Right cardiac atrium (tissue), 5 donors: ENCODE results near the gene OR1F1. TPM values are rescaled to one million over a fixed set of nuclear protein-coding genes. Genes with fewer than 3 reads are reported as not detected.

Experiments used
- ATAC-seq, 2 donors: fragments of 200-7000 bp; cut with Tn5 transposase; one replicate each; pipeline versions ENCODE4 v1.8.0 to v1.9.1; 2020; ENCODE audit warnings: moderate library complexity in 2 of 2, mild to moderate bottlenecking in 1 of 2
- DNase-seq, 3 donors: peaks; one replicate each; pipeline ENCODE4 v3.0.0-alpha.2; 2020
- H3K27ac ChIP-seq: one replicate; pipeline ENCODE4 v1.5.1; 2013; ENCODE audit warnings: mild to moderate bottlenecking, low read length, control low read depth, moderate library complexity
- H3K27me3 ChIP-seq: one replicate; pipeline ENCODE4 v1.6.1; 2013; ENCODE audit not compliant: control insufficient read depth, insufficient read depth
- H3K4me1 ChIP-seq: one replicate; pipeline ENCODE4 v1.6.1; 2013; ENCODE audit warnings: low read length; ENCODE audit not compliant: control insufficient read depth, insufficient read depth
- H3K4me3 ChIP-seq: one replicate; pipeline ENCODE4 v1.5.1; 2013; ENCODE audit warnings: low read length, control low read depth
- H3K9me3 ChIP-seq: one replicate; pipeline ENCODE4 v1.6.1; 2013; ENCODE audit warnings: low read length; ENCODE audit not compliant: control insufficient read depth
- WGBS: extraction: QIAGEN DNeasy Blood & Tissue Kit; methylation state at CpG from one replicate; pipeline ENCODE4 v1.1.7; 2013; 5-methylcytosine and 5-hydroxymethylcytosine counted together
- intact Hi-C, 4 donors: fragments of 100-400 bp; cut with DNase I; formaldehyde crosslinking; loops; one replicate each; pipeline versions ENCODE4 v1.11.0 to v1.14.0; 2022 to 2023
- polyA plus RNA-seq: library from polyadenylated mRNA; stranded (reverse); fragments of 200-250 nt; gene quantifications from one replicate; pipeline ENCODE4 v1.2.3, GENCODE V29; 2013
- total RNA-seq, 4 donors: library from RNA; stranded (reverse); fragmentation: NEBNext Ultra II Directional; extraction: Animal tissue kit (Norgen Biotek cat#: 25700); gene quantifications; one replicate each; pipeline ENCODE4 v1.2.1, GENCODE V29; 2021
- donor health status: healthy with polysubstance abuse.
- donor health status: DM: no; HTN: yes; CAD: no.
- donor health status: DM: no; HTN: no; CAD: no.
- donor health status: DM: no; HTN: yes; CAD: no; lungs with severe emphysema.
- donor health status: DM: yes; HTN: yes; CAD: no.

OR1F1 gene
- total and polyA plus RNA-seq, 5 donors, result not detected

DNA sequence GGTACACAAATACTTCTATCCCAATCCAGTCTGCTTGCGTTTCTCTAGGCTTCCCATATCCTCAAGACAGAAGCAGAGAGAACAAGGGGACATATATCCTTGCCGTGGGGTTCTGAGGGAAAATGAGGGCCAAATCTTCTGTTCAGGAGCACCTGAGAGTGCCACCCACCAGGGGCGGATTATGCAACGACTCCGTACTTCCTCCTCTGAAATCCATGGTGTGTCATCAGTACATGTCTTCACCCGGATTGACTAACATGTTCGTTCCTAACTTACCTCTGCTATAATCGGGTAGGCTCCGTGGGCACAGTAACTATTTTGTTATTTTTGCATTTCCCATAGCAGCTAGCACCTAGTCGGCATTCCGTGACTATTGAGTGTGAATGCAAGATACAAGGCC is 54.7 kb downstream of the OR1F1 start:
- H3K9me3 ChIP-seq, result no peaks in the 10 kb centered on the region
- intact Hi-C loops, result no loop called here
- WGBS, result 85% methylated on average over 11 of the region's 11 CpGs
- H3K27ac ChIP-seq, result no peak overlapping the region
- no peaks in the 10 kb centered on the region for H3K27me3 ChIP-seq
- ATAC-seq, result no peak
- no peak overlapping the region for H3K4me3 ChIP-seq
- no peak for DNase-seq
- no peaks in the 10 kb centered on the region for H3K4me1 ChIP-seq

DNA sequence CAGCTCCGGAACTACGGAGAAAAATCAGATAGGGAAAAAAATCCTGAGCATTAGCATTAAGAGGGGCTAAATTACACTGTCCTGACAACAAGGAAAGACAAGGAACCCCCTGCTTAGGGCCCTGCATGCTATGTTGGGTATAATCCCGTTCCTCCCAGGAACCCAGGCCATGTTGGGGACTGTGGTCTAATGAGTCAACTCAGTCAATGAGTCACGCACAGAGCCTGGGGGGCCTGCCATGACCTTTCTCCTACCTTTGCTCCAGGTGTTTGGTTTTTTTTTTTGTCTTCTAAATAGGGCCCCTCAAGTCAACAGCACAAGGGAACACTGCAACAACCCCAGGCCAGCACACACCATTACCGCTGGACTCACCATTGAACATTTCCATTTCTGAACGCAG is 55.9 kb downstream of the OR1F1 start:
- Histone ChIP-seq H3K4me3 (no peak overlapping the region), H3K27ac (no peak overlapping the region), H3K27me3 (no peaks in the 10 kb centered on the region), H3K9me3 (no peaks in the 10 kb centered on the region), H3K4me1 (no peaks in the 10 kb centered on the region)
- WGBS, result 69% methylated on average over 6 of the region's 6 CpGs
- no peak for ATAC-seq
- DNase-seq, result no peak
- intact Hi-C loops, result no loop called here

DNA sequence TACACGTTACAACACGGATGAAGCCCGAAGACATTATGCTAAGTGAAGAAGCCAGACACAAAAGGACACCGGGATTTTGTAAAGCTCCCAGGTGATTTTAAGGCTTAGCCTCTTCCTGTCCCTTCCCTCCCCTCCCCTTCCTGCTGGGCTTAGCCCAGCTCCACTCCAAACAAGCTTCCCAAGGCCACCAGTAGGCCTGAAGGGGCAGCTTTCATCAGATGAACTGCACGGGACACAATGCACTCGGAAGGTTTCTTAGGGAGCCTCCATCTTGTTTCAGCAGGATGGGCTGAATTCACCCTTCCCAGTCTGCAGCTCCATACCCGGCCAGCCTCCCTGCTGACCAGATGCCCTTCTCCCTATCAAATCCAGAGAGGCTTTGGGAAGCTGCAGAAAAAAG is 58.0 kb downstream of the OR1F1 start:
- intact Hi-C loops, result no loop called here
- H3K9me3 ChIP-seq, result no peaks in the 10 kb centered on the region
- H3K27me3 ChIP-seq, result no peaks in the 10 kb centered on the region
- H3K4me3 ChIP-seq, result no peak overlapping the region
- ATAC-seq, result no peak
- no peak for DNase-seq
- H3K27ac ChIP-seq, result no peak overlapping the region
- WGBS, result 77% methylated on average over 7 of the region's 7 CpGs
- H3K4me1 ChIP-seq, result no peaks in the 10 kb centered on the region

DNA sequence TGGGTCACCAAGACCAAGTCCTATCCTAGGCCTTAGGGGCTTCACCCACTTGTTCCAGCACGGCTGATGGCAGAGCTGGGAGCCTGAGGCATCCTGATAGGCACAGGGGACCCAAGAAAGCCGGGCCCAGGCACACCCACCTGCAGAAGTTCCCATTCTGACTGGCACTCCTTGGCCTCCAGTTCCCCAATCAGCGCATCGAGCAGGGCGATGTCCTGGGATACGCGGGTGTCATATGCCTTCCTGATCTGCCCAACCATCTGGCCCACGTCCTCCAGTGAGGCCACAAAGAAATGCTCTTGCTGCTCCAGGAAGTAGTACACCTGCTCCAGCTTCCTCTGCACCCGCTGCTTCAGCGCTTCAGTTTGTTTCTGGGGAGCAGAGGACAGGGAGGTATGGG is 58.9 kb downstream of the OR1F1 start:
- no peak overlapping the region for H3K4me3 ChIP-seq
- H3K4me1 ChIP-seq, result no peaks in the 10 kb centered on the region
- ATAC-seq, result no peak
- no peaks in the 10 kb centered on the region for H3K27me3 ChIP-seq
- 81% methylated on average over 10 of the region's 10 CpGs for WGBS
- no peak overlapping the region for H3K27ac ChIP-seq
- no peak for DNase-seq
- intact Hi-C loops, result no loop called here
- H3K9me3 ChIP-seq, result no peaks in the 10 kb centered on the region

DNA sequence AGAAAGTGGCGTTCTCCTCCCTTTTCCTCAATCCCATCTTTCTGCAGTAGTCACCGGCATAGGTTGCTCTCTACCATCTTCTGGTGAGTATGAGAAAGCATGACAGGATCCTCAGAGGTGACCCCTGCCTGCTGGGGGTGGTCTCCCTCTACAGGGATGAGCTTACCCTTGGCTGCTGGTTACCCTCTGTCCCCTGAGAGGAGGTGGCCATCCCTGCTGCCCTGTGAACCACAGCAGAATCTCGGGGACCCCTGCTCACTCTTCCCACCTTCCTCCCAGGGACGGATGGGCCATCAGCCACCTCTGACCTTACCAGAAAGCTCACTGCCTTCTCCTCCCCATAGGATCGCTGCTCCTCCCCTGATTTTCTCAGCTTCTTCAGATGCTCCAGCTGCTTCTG is 60.6 kb downstream of the OR1F1 start:
- ATAC-seq, result no peak
- H3K27me3 ChIP-seq, result no peaks in the 10 kb centered on the region
- no peak overlapping the region for H3K27ac ChIP-seq
- no peaks in the 10 kb centered on the region for H3K4me1 ChIP-seq
- no peak for DNase-seq
- no peak overlapping the region for H3K4me3 ChIP-seq
- WGBS, result 72% methylated on average over 5 of the region's 5 CpGs
- H3K9me3 ChIP-seq, result no peaks in the 10 kb centered on the region
- intact Hi-C loops, result no loop called here

DNA sequence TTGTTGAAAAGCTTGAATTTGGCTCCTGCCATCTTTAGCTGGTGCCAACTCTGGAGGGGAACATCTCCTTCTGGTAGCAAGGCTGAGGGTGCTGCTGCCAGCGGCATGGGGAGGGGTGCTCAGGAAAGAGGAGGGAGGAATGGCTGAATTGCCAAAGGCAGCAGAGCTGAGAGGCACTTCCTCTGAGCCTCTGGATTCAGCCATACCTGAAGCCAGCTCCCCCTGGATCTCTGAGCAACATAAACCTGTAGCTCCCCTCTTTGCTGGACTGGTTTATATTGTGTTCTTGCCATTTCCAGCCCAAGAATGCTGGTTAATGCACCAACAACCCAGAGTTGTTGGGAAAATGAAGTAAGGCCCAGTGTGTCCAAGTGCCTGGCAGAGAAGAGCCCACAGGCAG is 61.0 kb downstream of the OR1F1 start:
- Histone ChIP-seq H3K9me3 (no peaks in the 10 kb centered on the region), H3K4me1 (no peaks in the 10 kb centered on the region), H3K27me3 (no peaks in the 10 kb centered on the region), H3K27ac (no peak overlapping the region), H3K4me3 (no peak overlapping the region)
- ATAC-seq (no peak), DNase-seq (no peak)
- WGBS, result 75% methylated on average over 1 of the region's 1 CpG
- intact Hi-C loops, result no loop called here

DNA sequence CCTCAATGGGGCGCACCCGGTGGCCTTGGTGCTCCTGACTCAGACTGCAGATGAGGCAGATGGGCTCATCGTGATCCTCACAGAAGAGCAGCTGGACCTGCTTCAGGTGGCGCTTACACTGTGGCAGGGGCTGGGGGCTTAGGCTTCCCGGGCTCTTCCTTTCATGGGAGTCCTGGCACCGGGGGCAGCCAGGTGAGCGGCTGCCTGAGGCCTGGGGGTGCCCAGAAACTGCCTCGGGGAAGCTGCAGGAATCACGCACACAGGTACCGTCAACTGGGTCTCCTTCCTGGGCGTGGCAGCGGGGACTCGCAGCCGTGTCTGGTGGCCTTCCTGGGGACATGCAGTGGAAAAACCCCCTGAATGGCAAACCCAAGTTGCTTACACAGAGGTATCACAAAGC is 61.4 kb downstream of the OR1F1 start:
- WGBS, result 88% methylated on average over 14 of the region's 14 CpGs
- ATAC-seq, result no peak

DNA sequence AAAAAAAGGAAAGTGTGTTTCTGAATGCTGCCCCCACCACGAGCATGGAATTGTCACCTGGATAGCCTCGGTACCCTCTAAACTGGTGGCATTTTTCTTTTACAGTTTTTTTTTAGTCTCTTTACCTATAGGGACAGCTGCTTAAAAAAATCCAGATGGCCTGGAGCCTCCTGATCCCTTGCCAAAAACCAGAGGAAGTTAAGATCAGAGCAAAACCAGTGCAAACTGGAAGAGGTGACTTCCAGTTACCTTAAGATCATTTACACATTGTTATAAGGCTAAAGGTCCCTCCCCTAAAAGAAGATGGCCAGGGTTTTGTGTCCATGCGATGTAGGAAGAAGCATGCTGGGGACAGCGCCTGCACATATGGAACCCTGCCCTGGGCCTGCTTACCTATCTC is 65.0 kb downstream of the OR1F1 start:
- no peaks in the 10 kb centered on the region for H3K9me3 ChIP-seq
- H3K27me3 ChIP-seq, result no peaks in the 10 kb centered on the region
- intact Hi-C loops, result no loop called here
- ATAC-seq (no peak), DNase-seq (no peak)
- no peak overlapping the region for H3K27ac ChIP-seq
- no peaks in the 10 kb centered on the region for H3K4me1 ChIP-seq
- H3K4me3 ChIP-seq, result no peak overlapping the region
- WGBS, result 71% methylated on average over 4 of the region's 4 CpGs

More for the DNA sequence above, 61.4 kb downstream of the OR1F1 start:
- DNase-seq, result no peak
- H3K4me1 ChIP-seq, result no peaks in the 10 kb centered on the region
- H3K27me3 ChIP-seq, result no peaks in the 10 kb centered on the region
- H3K4me3 ChIP-seq, result no peak overlapping the region
- no peak overlapping the region for H3K27ac ChIP-seq
- no peaks in the 10 kb centered on the region for H3K9me3 ChIP-seq
- intact Hi-C loops, result no loop called here

DNA sequence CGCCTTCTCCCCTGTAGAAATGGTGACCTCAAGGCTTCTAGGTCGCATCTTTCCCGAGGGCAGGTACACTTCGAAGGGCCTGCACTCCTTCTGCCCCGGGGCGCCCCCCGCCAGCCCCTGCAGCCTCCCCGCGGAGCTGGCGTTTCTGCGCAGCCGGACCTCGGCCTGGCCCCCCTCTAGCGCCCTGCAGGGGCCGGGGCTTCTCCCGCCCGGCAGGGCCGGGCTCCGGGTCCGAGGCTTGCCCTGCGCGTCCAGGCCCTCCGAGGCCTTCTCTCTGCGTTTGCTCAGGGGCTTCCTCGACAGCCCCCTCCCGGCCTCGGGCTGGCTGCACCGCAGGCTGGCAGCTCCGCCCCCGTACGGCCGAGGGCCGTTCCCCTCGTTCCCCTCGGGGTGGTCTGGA is 66.3 kb downstream of the OR1F1 start:
- 44% methylated on average over 35 of the region's 35 CpGs for WGBS
- no peaks in the 10 kb centered on the region for H3K4me1 ChIP-seq
- no peak overlapping the region for H3K27ac ChIP-seq
- no peak for DNase-seq
- no peaks in the 10 kb centered on the region for H3K27me3 ChIP-seq
- no peaks in the 10 kb centered on the region for H3K9me3 ChIP-seq
- no peak overlapping the region for H3K4me3 ChIP-seq
- intact Hi-C loops, result no loop called here
- no peak for ATAC-seq

Other genes with a start within 250 kb of the OR1F1 start
- gene KREMEN2, start 223.9 kb upstream of the OR1F1 start, total RNA-seq, result not detected
- not detected for gene KREMEN2, start 223.9 kb upstream of the OR1F1 start, polyA plus RNA-seq
- gene PAQR4, start 218.9 kb upstream of the OR1F1 start, total RNA-seq, result 1 to 10 TPM; 4.0 to 8.8 (median 5.5) TPM
- gene PAQR4, start 218.9 kb upstream of the OR1F1 start, polyA plus RNA-seq, result 10.3 TPM
- gene PKMYT1, start 207.8 kb upstream of the OR1F1 start, total RNA-seq, result 1 to 10 TPM in 2 of 4 donors, not detected in 2; 1.1 to 2.1 TPM
- gene PKMYT1, start 207.8 kb upstream of the OR1F1 start, polyA plus RNA-seq, result 2.1 TPM
- gene CLDN9, start 175.3 kb upstream of the OR1F1 start, total RNA-seq, result under 1 TPM; 0.14 to 0.46 (median 0.25) TPM
- gene CLDN9, start 175.3 kb upstream of the OR1F1 start, polyA plus RNA-seq, result 0.41 TPM
- not detected for gene CLDN6, start 170.0 kb upstream of the OR1F1 start, total RNA-seq
- not detected for gene CLDN6, start 170.0 kb upstream of the OR1F1 start, polyA plus RNA-seq
- 10 to 100 TPM; 13.8 to 50.8 (median 28.0) TPM for gene TNFRSF12A, start 167.8 kb upstream of the OR1F1 start, total RNA-seq
- 94.7 TPM for gene TNFRSF12A, start 167.8 kb upstream of the OR1F1 start, polyA plus RNA-seq
- 10 to 100 TPM; 43.7 to 80.5 (median 64.6) TPM for gene HCFC1R1, start 164.3 kb upstream of the OR1F1 start, total RNA-seq
- gene HCFC1R1, start 164.3 kb upstream of the OR1F1 start, polyA plus RNA-seq, result 122 TPM
- 10 to 100 TPM; 11.1 to 13.7 (median 13.0) TPM for gene THOC6, start 164.2 kb upstream of the OR1F1 start, total RNA-seq
- 13.1 TPM for gene THOC6, start 164.2 kb upstream of the OR1F1 start, polyA plus RNA-seq
- gene BICDL2, start 151.3 kb upstream of the OR1F1 start, total RNA-seq, result not detected
- gene BICDL2, start 151.3 kb upstream of the OR1F1 start, polyA plus RNA-seq, result not detected
- gene MMP25, start 141.6 kb upstream of the OR1F1 start, total RNA-seq, result 1 to 10 TPM in 2 of 4 donors, under 1 TPM in 2; 0.72 to 1.7 (median 0.95) TPM
- gene MMP25, start 141.6 kb upstream of the OR1F1 start, polyA plus RNA-seq, result 0.68 TPM
- gene IL32, start 122.6 kb upstream of the OR1F1 start, total RNA-seq, result 10 to 100 TPM; 27.5 to 55.0 (median 37.8) TPM
- gene IL32, start 122.6 kb upstream of the OR1F1 start, polyA plus RNA-seq, result 62.8 TPM
- not detected for gene ZSCAN10, start 88.9 kb upstream of the OR1F1 start, total RNA-seq
- not detected for gene ZSCAN10, start 88.9 kb upstream of the OR1F1 start, polyA plus RNA-seq
- gene ZNF205, start 75.6 kb upstream of the OR1F1 start, total RNA-seq, result 10 to 100 TPM in 1 of 4 donors, 1 to 10 TPM in 3; 6.4 to 10.1 (median 9.2) TPM
- gene ZNF205, start 75.6 kb upstream of the OR1F1 start, polyA plus RNA-seq, result 10.9 TPM
- gene ZNF213, start 53.2 kb upstream of the OR1F1 start, total RNA-seq, result 1 to 10 TPM; 6.2 to 8.7 (median 7.6) TPM
- gene ZNF213, start 53.2 kb upstream of the OR1F1 start, polyA plus RNA-seq, result 7.2 TPM
- gene ZNF200, start 47.0 kb downstream of the OR1F1 start, total RNA-seq, result 1 to 10 TPM; 4.9 to 7.9 (median 6.1) TPM
- gene ZNF200, start 47.0 kb downstream of the OR1F1 start, polyA plus RNA-seq, result 2.9 TPM
- 1 to 10 TPM in 3 of 4 donors, under 1 TPM in 1; 0.91 to 1.6 (median 1.6) TPM for gene MEFV, start 68.4 kb downstream of the OR1F1 start, total RNA-seq
- 0.32 TPM for gene MEFV, start 68.4 kb downstream of the OR1F1 start, polyA plus RNA-seq
- gene ZNF263, start 95.3 kb downstream of the OR1F1 start, total RNA-seq, result 10 to 100 TPM; 10.5 to 17.8 (median 12.0) TPM
- gene ZNF263, start 95.3 kb downstream of the OR1F1 start, polyA plus RNA-seq, result 8.3 TPM
- 1 to 10 TPM; 5.1 to 8.7 (median 6.4) TPM for gene TIGD7, start 117.2 kb downstream of the OR1F1 start, total RNA-seq
- 3.5 TPM for gene TIGD7, start 117.2 kb downstream of the OR1F1 start, polyA plus RNA-seq
- gene ZNF75A, start 117.3 kb downstream of the OR1F1 start, total RNA-seq, result 10 to 100 TPM; 19.8 to 23.0 (median 21.5) TPM
- 16.0 TPM for gene ZNF75A, start 117.3 kb downstream of the OR1F1 start, polyA plus RNA-seq
- gene OR2C1, start 167.7 kb downstream of the OR1F1 start, total RNA-seq, result under 1 TPM in 1 of 4 donors, not detected in 3; 0.21 TPM
- gene OR2C1, start 167.7 kb downstream of the OR1F1 start, polyA plus RNA-seq, result not detected
- gene ZSCAN32, start 212.8 kb downstream of the OR1F1 start, total RNA-seq, result 1 to 10 TPM; 5.9 to 9.0 (median 7.6) TPM
- 5.1 TPM for gene ZSCAN32, start 212.8 kb downstream of the OR1F1 start, polyA plus RNA-seq
- gene ZNF174, start 213.0 kb downstream of the OR1F1 start, total RNA-seq, result 10 to 100 TPM in 3 of 4 donors, 1 to 10 TPM in 1; 8.9 to 13.5 (median 11.8) TPM
- 11.1 TPM for gene ZNF174, start 213.0 kb downstream of the OR1F1 start, polyA plus RNA-seq